Measurements from ENCODE around the gene ZNF304. TPM values are rescaled to one million over a fixed set of nuclear protein-coding genes. Genes with fewer than 3 reads are reported as not detected.

ZNF304 gene
- total RNA-seq, 1 experiment from 2014 or later: 6.2 TPM

GRCh38 chr19:57308514-57308913 is 42.6 kb upstream of the ZNF304 start:
- intact Hi-C loops (cut with micrococcal nuclease; ENCODE audit: unreplicated experiment): no loop called here
- Mint-ChIP-seq H3K4me1 (ENCODE audit: low read depth, unreplicated experiment) (no peaks in the 10 kb centered on the region), H3K36me3 (ENCODE audit: insufficient read depth, unreplicated experiment) (peaks cover 33% of the 10 kb centered on the region), H3K27me3 (ENCODE audit: unreplicated experiment) (no peaks in the 10 kb centered on the region), H3K9me3 (ENCODE audit: low read depth, unreplicated experiment) (peaks cover 8% of the 10 kb centered on the region), H3K4me3 (ENCODE audit: low read depth, unreplicated experiment) (no peak overlapping the region), H3K27ac (ENCODE audit: unreplicated experiment) (peak overlapping the region; percentile 61)
- no peak for DNase-seq
- BruUV-seq (replicated peaks): no TSS peak
- CTCF ChIA-PET: no interaction called here
- TF ChIP-seq CTCF (IDR thresholded peaks at IDR 0.05; ENCODE audit: unreplicated experiment): no peak

GRCh38 chr19:57310792-57311191 is 40.3 kb upstream of the ZNF304 start:
- Mint-ChIP-seq H3K9me3 (ENCODE audit: low read depth, unreplicated experiment) (peaks cover 12% of the 10 kb centered on the region), H3K27me3 (ENCODE audit: unreplicated experiment) (peaks cover 19% of the 10 kb centered on the region), H3K4me3 (ENCODE audit: low read depth, unreplicated experiment) (no peak overlapping the region), H3K36me3 (ENCODE audit: insufficient read depth, unreplicated experiment) (peaks cover 11% of the 10 kb centered on the region), H3K4me1 (ENCODE audit: low read depth, unreplicated experiment) (no peaks in the 10 kb centered on the region), H3K27ac (ENCODE audit: unreplicated experiment) (no peak overlapping the region)
- TF ChIP-seq CTCF (IDR thresholded peaks at IDR 0.05; ENCODE audit: unreplicated experiment): no peak
- CTCF ChIA-PET: no interaction called here
- no peak for DNase-seq
- no TSS peak for BruUV-seq (replicated peaks)
- intact Hi-C loops (cut with micrococcal nuclease; ENCODE audit: unreplicated experiment): no loop called here

- intact Hi-C loops (cut with micrococcal nuclease; ENCODE audit: unreplicated experiment): no loop called here
- CTCF ChIA-PET: no interaction called here
- no peak for TF ChIP-seq CTCF (IDR thresholded peaks at IDR 0.05; ENCODE audit: unreplicated experiment)
- Mint-ChIP-seq H3K9me3 (ENCODE audit: low read depth, unreplicated experiment) (peaks cover 15% of the 10 kb centered on the region), H3K4me1 (ENCODE audit: low read depth, unreplicated experiment) (no peaks in the 10 kb centered on the region), H3K27ac (ENCODE audit: unreplicated experiment) (no peak overlapping the region), H3K4me3 (ENCODE audit: low read depth, unreplicated experiment) (no peak overlapping the region), H3K36me3 (ENCODE audit: insufficient read depth, unreplicated experiment) (peaks cover 5% of the 10 kb centered on the region), H3K27me3 (ENCODE audit: unreplicated experiment) (peaks cover 33% of the 10 kb centered on the region)
- no TSS peak for BruUV-seq (replicated peaks)
- no peak for DNase-seq
Observed at GRCh38 chr19:57314146-57314545, 36.9 kb upstream of the ZNF304 start.

GRCh38 chr19:57317503-57317902 is 33.6 kb upstream of the ZNF304 start:
- intact Hi-C loops (cut with micrococcal nuclease; ENCODE audit: unreplicated experiment): no loop called here
- DNase-seq: no peak
- H3K4me1 Mint-ChIP-seq (ENCODE audit: low read depth, unreplicated experiment): peaks cover 21% of the 10 kb centered on the region
- BruUV-seq (replicated peaks): no TSS peak
- H3K36me3 Mint-ChIP-seq (ENCODE audit: insufficient read depth, unreplicated experiment): peaks cover 28% of the 10 kb centered on the region
- H3K9me3 Mint-ChIP-seq (ENCODE audit: low read depth, unreplicated experiment): peaks cover 11% of the 10 kb centered on the region
- H3K4me3 Mint-ChIP-seq (ENCODE audit: low read depth, unreplicated experiment): no peak overlapping the region
- CTCF ChIA-PET: no interaction called here
- TF ChIP-seq CTCF (IDR thresholded peaks at IDR 0.05; ENCODE audit: unreplicated experiment): no peak
- peaks cover 33% of the 10 kb centered on the region for H3K27me3 Mint-ChIP-seq (ENCODE audit: unreplicated experiment)
- no peak overlapping the region for H3K27ac Mint-ChIP-seq (ENCODE audit: unreplicated experiment)

Data from Calu3 (cell line).